HG03039 (cell line): ENCODE results near the gene SFTPB.
"Not testable (repeated sequence)": the region's sequence is repeated elsewhere in the genome, so short reads cannot be mapped to it uniquely, and the experiment has no call there.

Source experiments
- ATAC-seq: cut with Tn5 transposase; IDR thresholded peaks from one replicate; pipeline ENCODE4 v1.9.1; 2021; ENCODE audit warnings: mild to moderate bottlenecking, moderate library complexity; ENCODE audit not compliant: unreplicated experiment

The SFTPB gene

DNA sequence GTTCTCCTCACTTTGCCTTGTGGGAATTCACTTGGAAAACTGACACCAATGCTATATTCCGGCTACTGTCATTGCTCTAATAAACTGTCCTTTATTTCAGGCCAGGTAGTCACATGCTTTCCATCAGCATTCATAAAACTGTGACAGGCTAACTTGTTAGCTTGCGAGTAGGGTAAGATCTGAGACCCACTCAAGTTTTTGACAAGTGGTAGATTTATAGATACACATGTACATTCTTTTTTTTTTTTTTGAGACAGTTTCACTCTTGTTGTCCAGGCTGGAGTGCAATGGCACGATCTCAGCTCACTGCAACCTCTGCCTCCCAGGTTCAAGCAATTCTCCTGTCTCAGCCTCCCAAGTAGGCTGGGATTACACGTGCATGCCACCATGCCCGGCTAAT is 50.3 kb downstream of the SFTPB start:
- not testable (repeated sequence) for ATAC-seq

DNA sequence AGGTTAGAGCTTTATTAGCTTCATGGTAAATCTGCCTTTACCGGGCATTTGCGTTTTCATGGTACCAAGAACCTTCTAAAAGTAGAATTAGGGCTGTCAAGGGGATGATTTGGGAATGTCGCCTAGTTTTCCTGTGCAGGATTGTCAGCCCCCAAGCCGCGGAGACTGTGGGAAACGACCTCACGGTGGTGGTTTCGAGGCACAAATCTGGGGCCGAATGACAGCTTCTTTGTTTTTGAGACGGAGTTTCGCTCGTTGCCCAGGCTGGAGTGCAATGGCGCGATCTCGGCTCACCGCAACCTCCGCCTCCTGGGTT is 52.6 kb downstream of the SFTPB start:
- no peak for ATAC-seq

DNA sequence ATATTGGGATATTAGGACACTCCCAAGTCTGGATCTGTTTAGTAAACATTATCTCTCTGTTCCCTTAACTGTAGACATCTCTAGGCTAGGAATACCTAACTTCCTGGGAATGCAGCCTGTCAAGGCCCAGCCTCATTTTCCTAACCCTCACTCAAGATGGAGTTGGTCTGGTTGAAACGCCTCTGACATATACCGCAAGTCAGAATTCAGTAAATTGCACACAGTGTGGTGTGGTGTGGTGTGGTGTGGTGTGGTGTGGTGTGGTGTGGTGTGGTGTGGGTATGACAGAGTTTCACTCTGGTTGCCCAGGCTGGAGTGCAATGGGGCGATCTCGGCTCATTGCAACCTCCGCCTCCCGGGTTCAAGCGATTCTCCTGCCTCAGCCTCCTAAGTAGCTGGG is 53.2 kb downstream of the SFTPB start:
- ATAC-seq: not testable (repeated sequence)

DNA sequence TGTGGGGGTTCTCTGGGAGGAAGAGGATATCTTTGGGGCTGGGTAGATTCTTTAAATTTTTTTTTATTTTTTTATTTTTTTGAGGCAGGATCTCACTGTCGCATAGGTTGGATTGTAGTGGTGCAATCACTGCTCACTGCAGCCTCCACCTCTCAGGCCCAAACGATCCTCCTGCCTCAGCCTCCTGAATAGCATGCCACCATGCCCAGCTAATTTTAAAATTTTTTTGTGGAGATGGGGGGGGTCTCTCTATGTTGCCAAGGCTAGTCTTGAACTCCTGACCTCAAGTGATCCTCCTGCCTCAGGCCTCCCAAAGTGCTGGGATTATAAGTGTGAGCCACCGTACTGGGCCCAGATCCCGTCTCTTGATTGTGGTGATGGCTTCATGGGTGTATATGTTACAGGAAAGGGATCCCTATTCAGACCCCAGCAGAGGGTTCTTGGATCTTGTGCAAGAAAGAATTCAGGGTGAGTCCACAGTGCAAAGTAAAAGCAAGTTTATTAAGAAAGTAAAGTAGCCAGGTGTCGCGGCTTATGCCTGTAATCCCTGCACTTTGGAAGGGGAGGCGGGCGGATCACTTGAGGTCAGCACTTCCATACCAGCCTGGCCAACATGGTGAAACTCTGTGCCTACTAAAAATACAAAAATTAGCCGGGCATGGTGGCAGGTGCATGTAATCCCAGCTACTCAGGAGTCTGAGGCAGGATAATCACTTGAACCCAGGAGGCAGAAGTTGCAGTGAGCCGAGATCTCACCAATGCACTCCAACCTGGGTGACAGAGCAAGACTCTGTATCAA is 54.1 kb downstream of the SFTPB start:
- no peak for ATAC-seq

DNA sequence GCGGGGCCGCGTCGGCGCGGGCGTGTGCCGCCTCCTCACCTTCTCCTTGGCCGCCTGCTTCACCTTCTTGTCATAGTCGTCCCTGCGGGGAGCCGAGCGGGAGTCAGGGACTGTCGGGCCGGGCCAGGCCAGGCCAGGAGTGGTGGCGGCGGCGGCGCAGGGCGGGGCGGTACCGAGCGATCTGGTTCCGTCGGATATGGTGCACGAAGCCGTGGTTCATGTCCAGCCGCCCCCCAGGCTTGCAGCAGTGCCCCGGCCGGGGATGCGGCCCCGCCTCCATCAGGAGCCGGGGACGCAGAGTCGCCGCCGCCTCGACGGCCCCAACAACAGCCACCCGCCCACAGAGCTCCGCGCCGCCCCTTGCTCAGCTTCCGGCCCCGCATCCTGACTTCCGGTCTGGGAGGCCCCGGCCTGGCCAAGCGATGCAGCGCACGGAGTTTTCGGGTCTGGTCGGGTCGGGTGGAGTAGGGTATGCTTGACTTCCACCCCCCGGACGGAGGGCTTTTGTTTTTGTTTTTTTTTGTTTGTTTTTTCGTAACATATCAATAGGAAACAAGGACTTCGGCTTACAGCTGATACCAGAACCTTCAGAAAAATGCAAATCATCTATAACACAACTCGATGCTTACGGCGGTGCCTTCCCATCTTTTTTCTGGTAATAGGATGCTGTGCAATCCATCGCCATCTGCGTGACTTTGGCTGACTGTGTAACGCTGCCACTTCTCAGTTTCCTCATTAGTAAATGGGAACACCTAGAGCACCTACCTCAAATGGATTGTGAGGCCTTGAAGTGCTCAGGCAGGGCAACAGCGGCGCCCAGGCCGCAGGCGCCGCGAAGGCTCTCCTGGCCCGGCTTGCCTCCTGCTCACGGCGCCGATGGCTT is 56.1 kb downstream of the SFTPB start, which contains the start of gene C2orf68:
Gene C2orf68 (minus strand): TSS at position 362 of the 883 bp plus-strand sequence. CDS start 82 bp downstream, at position 280.
- ATAC-seq: peak; percentile 68

DNA sequence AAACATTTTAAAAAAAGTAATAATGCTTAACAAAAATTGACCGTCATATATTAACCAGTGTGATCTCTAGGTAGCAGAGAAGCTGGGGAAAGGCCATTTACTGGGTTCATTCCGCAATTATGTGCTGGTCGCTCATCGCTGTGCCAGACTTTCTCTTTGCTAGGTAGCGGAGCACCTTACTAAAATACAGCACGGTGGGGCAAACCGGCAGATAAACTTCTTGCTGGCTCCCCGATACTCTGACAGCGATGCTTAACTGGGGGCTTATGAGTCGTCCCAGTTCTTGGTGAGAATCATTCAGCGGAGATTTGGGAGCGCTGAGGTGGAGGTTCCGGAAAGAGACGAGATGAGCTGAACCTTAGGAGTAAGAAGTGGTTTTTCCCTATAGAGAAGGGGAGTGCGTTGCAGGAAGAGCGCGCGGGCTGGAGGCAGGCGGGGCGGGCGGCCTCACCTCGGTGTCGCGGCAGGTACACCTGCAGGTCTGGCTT is 56.7 kb downstream of the SFTPB start:
- ATAC-seq: no peak
